H1 (cell line): ENCODE measurements around the gene NID1. TPM values are rescaled to one million over a fixed set of nuclear protein-coding genes. Genes with fewer than 3 reads are reported as not detected.

Experiments
- CTCF ChIA-PET: fragments of 300-600 bp; sonication (Branson Sonifier 250); formaldehyde crosslinking; loops from one replicate; lab custom pipeline; 2021; ENCODE audit not compliant: partially characterized antibody; lab: Charles Lee
- POLR2A ChIA-PET: fragments of 300-600 bp; sonication (Branson Sonifier 250); formaldehyde crosslinking; loops from one replicate; lab custom pipeline; 2021; ENCODE audit warnings: inconsistent platforms; ENCODE audit not compliant: partially characterized antibody; lab: Charles Lee
- DNase-seq, 2 experiments: peaks; one replicate each; pipeline versions ENCODE4 v3.0.0 to v3.0.0-alpha.2; 2010 to 2022; ENCODE audit warnings: low spot score in 2 of 2, low read depth in 1 of 2, mixed read lengths in 1 of 2
- FAIRE-seq: peaks from 2 replicates; lab custom pipeline; 2011; peaks lifted over from hg19 to GRCh38; lab: Jason Lieb, UNC
- H2AFZ ChIP-seq: 2 replicates; pipeline ENCODE4 v1.8.1; 2012; ENCODE audit warnings: low read length, inconsistent platforms
- H2AK5ac ChIP-seq: 2 replicates; pipeline ENCODE4 v1.6.1; 2013; ENCODE audit warnings: low read depth, low read length
- H2BK120ac ChIP-seq: replicated peaks from 2 replicates; pipeline ENCODE3; 2013; ENCODE audit warnings: low read depth, low read length, inconsistent platforms
- H2BK12ac ChIP-seq: 2 replicates; pipeline ENCODE4 v1.6.1; 2013; ENCODE audit warnings: low read depth, low read length
- H2BK15ac ChIP-seq: 2 replicates; pipeline ENCODE4 v1.6.1; 2013; ENCODE audit warnings: low read length
- H2BK20ac ChIP-seq: 2 replicates; pipeline ENCODE4 v1.6.1; 2013; ENCODE audit warnings: low read length
- H2BK5ac ChIP-seq: 2 replicates; pipeline ENCODE4 v1.6.1; 2013; ENCODE audit warnings: low read depth, low read length
- H3K14ac ChIP-seq: 2 replicates; pipeline ENCODE4 v1.6.1; 2013; ENCODE audit warnings: inconsistent platforms; ENCODE audit not compliant: insufficient read length
- H3K18ac ChIP-seq: 2 replicates; pipeline ENCODE4 v1.6.1; 2013; ENCODE audit warnings: low read length; ENCODE audit errors: extremely low read depth
- H3K23ac ChIP-seq: 2 replicates; pipeline ENCODE4 v1.6.1; 2013; ENCODE audit warnings: inconsistent platforms; ENCODE audit not compliant: insufficient read length
- H3K23me2 ChIP-seq: 2 replicates; pipeline ENCODE4 v1.6.1; 2013; ENCODE audit warnings: low read depth, low read length
- H3K27ac ChIP-seq: 2 replicates; pipeline ENCODE4 v1.6.1; 2011; ENCODE audit warnings: low read depth, low read length, inconsistent platforms
- H3K27me3 ChIP-seq, 4 experiments: replicated peaks in 1 of 4; 1 replicate in 1 of 4; 2 replicates in 3 of 4; pipeline versions ENCODE4 v1.6.1 to v1.8.1; 2011 to 2013; ENCODE audit warnings: low read length in 3 of 4, mild to moderate bottlenecking in 3 of 4, inconsistent platforms in 2 of 4, mixed read lengths in 2 of 4, moderate library complexity in 1 of 4; ENCODE audit not compliant: control insufficient read depth in 3 of 4, insufficient read depth in 3 of 4; ENCODE audit errors: extremely low read depth in 1 of 4
- H3K36me3 ChIP-seq, 4 experiments: 2 replicates each; pipeline versions ENCODE4 v1.6.1 to v1.8.1; 2011 to 2013; ENCODE audit warnings: mild to moderate bottlenecking in 4 of 4, low read length in 3 of 4, moderate library complexity in 2 of 4, control low read depth in 1 of 4, inconsistent platforms in 1 of 4; ENCODE audit not compliant: insufficient read depth in 4 of 4, control insufficient read depth in 2 of 4
- H3K4ac ChIP-seq: replicated peaks from 2 replicates; pipeline ENCODE3; 2013; ENCODE audit warnings: low read length, low read depth, mixed read lengths, inconsistent platforms; ENCODE audit not compliant: insufficient read length
- H3K4me1 ChIP-seq, 4 experiments: replicated peaks in 1 of 4; 1 replicate in 1 of 4; 2 replicates in 3 of 4; pipeline versions ENCODE4 v1.6.1 to v1.8.1; 2011 to 2013; ENCODE audit warnings: low read length in 3 of 4, inconsistent platforms in 2 of 4, mixed read lengths in 1 of 4; ENCODE audit not compliant: insufficient read depth in 4 of 4, control insufficient read depth in 3 of 4
- H3K4me2 ChIP-seq, 2 experiments: 2 replicates each; pipeline versions ENCODE4 v1.6.1 to v1.8.1; 2011 to 2013; ENCODE audit warnings: low read depth in 2 of 2, low read length in 2 of 2, control low read depth in 1 of 2, inconsistent platforms in 1 of 2, mild to moderate bottlenecking in 1 of 2; ENCODE audit not compliant: insufficient read depth in 1 of 2
- H3K4me3 ChIP-seq, 4 experiments: fragments of 200-600, 300-600 bp in 1 of 4; sonication (generic), shearing (Covaris generic), sonication (Bioruptor Twin) in 1 of 4; 2 replicates each; pipeline versions ENCODE4 v1.5.1 to v1.8.1; 2011 to 2016; ENCODE audit warnings: low read length in 4 of 4, low read depth in 3 of 4, control low read depth in 2 of 4, inconsistent platforms in 2 of 4, mild to moderate bottlenecking in 2 of 4, mixed read lengths in 1 of 4, moderate library complexity in 1 of 4; ENCODE audit not compliant: insufficient read depth in 2 of 4; ENCODE audit errors: extremely low read depth in 1 of 4
- H3K56ac ChIP-seq: replicated peaks from 2 replicates; pipeline ENCODE3; 2013; ENCODE audit warnings: low read depth, mild to moderate bottlenecking, mixed read lengths, low read length, inconsistent platforms; ENCODE audit not compliant: insufficient read length
- H3K79me1 ChIP-seq: 2 replicates; pipeline ENCODE4 v1.6.1; 2013; ENCODE audit warnings: low read depth, low read length, control low read depth
- H3K79me2 ChIP-seq, 2 experiments: 2 replicates each; pipeline versions ENCODE4 v1.6.1 to v1.8.1; 2012 to 2013; ENCODE audit warnings: low read length in 2 of 2, mild to moderate bottlenecking in 2 of 2, inconsistent platforms in 1 of 2; ENCODE audit not compliant: insufficient read depth in 2 of 2, control insufficient read depth in 1 of 2
- H3K9ac ChIP-seq, 4 experiments: replicated peaks in 1 of 4; 1 replicate in 1 of 4; 2 replicates in 3 of 4; pipeline versions ENCODE4 v1.6.1 to v1.8.1; 2011 to 2013; ENCODE audit warnings: low read depth in 3 of 4, low read length in 3 of 4, control low read depth in 2 of 4, mild to moderate bottlenecking in 2 of 4, moderate library complexity in 2 of 4, inconsistent platforms in 1 of 4; ENCODE audit errors: extremely low read depth in 1 of 4
- H3K9me3 ChIP-seq, 2 experiments: 2 replicates each; pipeline versions ENCODE4 v1.6.1 to v1.8.1; 2012 to 2013; ENCODE audit warnings: mild to moderate bottlenecking in 2 of 2, moderate library complexity in 2 of 2, control low read depth in 1 of 2, inconsistent platforms in 1 of 2, low read depth in 1 of 2, low read length in 1 of 2, mixed read lengths in 1 of 2; ENCODE audit not compliant: insufficient read depth in 2 of 2
- H4K20me1 ChIP-seq, 2 experiments: replicated peaks in 1 of 2; 2 replicates each; pipeline versions ENCODE3 to v1.8.1; 2011 to 2013; ENCODE audit warnings: inconsistent platforms in 2 of 2, low read length in 2 of 2, mild to moderate bottlenecking in 1 of 2; ENCODE audit not compliant: insufficient read depth in 2 of 2, control insufficient read depth in 1 of 2
- H4K5ac ChIP-seq: 2 replicates; pipeline ENCODE4 v1.6.1; 2013; ENCODE audit warnings: low read length, low read depth, mixed read lengths, inconsistent platforms; ENCODE audit not compliant: insufficient read length
- H4K8ac ChIP-seq: 2 replicates; pipeline ENCODE4 v1.8.0; 2013; ENCODE audit warnings: mild to moderate bottlenecking, moderate library complexity, low read length, inconsistent platforms; ENCODE audit not compliant: insufficient read depth; ENCODE audit errors: extremely low read depth
- H4K91ac ChIP-seq: replicated peaks from 2 replicates; pipeline ENCODE3; 2013; ENCODE audit warnings: low read length, mixed read lengths, inconsistent platforms; ENCODE audit not compliant: insufficient read length
- CEBPB ChIP-seq: IDR thresholded peaks from 2 replicates; pipeline ENCODE4 v1.6.1; 2012; ENCODE audit warnings: low read depth, low read length
- CTCF ChIP-seq, 3 experiments: IDR thresholded peaks; 1 replicate in 2 of 3; 2 replicates in 1 of 3; pipeline versions ENCODE4 v1.5.1 to v1.6.1; 2011; ENCODE audit warnings: low read length in 3 of 3, mild to moderate bottlenecking in 3 of 3, inconsistent platforms in 2 of 3, low read depth in 1 of 3, moderate library complexity in 1 of 3; ENCODE audit not compliant: insufficient read depth in 1 of 3; ENCODE audit errors: control extremely low read depth in 1 of 3
- RXRA ChIP-seq: IDR thresholded peaks from 2 replicates; pipeline ENCODE4 v1.6.1; 2011; ENCODE audit warnings: low read depth, mild to moderate bottlenecking, low read length, moderate library complexity; ENCODE audit not compliant: insufficient read depth
- TAF1 ChIP-seq: IDR thresholded peaks from 2 replicates; pipeline ENCODE4 v1.6.1; 2011; ENCODE audit warnings: mild to moderate bottlenecking, low read depth, low read length
- TCF12 ChIP-seq: IDR thresholded peaks from 2 replicates; pipeline ENCODE4 v1.6.1; 2011; ENCODE audit warnings: low read depth, mild to moderate bottlenecking, low read length
- WGBS, 2 experiments: shearing (Covaris generic) in 1 of 2; methylation state at CpG; one replicate each; pipeline versions ENCODE4 v1.1.6 to v1.1.7; 2013 to 2015; ENCODE audit warnings: low lambda C conversion rate in 2 of 2, mixed read lengths in 2 of 2, inconsistent platforms in 1 of 2, low coverage in 1 of 2, missing lambda C conversion rate in 1 of 2; ENCODE audit not compliant: insufficient replicate concordance in 2 of 2, insufficient coverage in 1 of 2, insufficient read length in 1 of 2; ENCODE audit errors: extremely low coverage in 1 of 2, missing lambda C conversion rate in 1 of 2; 5-methylcytosine and 5-hydroxymethylcytosine counted together
- polyA plus RNA-seq, 7 experiments: library from polyadenylated mRNA; depleted of rRNA in 3 of 7; stranded (reverse) in 5 of 7; unstranded in 2 of 7; fragments of >200 nt in 5 of 7; fragments of 200-250 nt in 2 of 7; gene quantifications; 1 replicate in 5 of 7; 2 replicates in 1 of 7; 4 replicates in 1 of 7; pipeline versions ENCODE4 v1.2.1 to v1.2.3, GENCODE V29; 2011 to 2013; ENCODE audit warnings: missing spikeins in 2 of 7, mixed read lengths in 2 of 7
- total RNA-seq: library from RNA; stranded (reverse); fragmentation: NEBNext Ultra II Directional; extraction: Animal tissue kit (Norgen Biotek cat#: 25700); gene quantifications from 2 replicates; pipeline ENCODE4 v1.2.1, GENCODE V29; 2021

The NID1 gene
- total and polyA plus RNA-seq, 2 of the 8 experiments (the other 6 are each of a cell fraction or from before 2014, with no cell fraction given), result 20.9 to 25.4 TPM

- no peak overlapping the region for H2BK120ac ChIP-seq
- H3K79me1 ChIP-seq, result no peaks in the 10 kb centered on the region
- no peak overlapping the region for H3K4me2 ChIP-seq
- TF ChIP-seq CTCF (IDR thresholded peaks at IDR 0.05; ENCODE audit: control extremely low read depth in 1 of 3, insufficient read depth in 1 of 3, low read depth in 1 of 3, low read length in 3 of 3) (no peak), TCF12 (no peak), RXRA (no peak), CEBPB (no peak), TAF1 (no peak)
- no peak overlapping the region for H3K9ac ChIP-seq
- no peaks in the 10 kb centered on the region for H4K20me1 ChIP-seq
- no peak overlapping the region for H3K23ac ChIP-seq
- ChIA-PET CTCF (interaction anchor here (0.8 kb wide), 1 partner anchor 62 kb away, joined by 3 read pairs; no protein-coding TSS in a partner anchor), POLR2A (no interaction called here)
- no peaks in the 10 kb centered on the region for H3K27me3 ChIP-seq
- H3K4me1 ChIP-seq, result no peaks in the 10 kb centered on the region
- no peak for FAIRE-seq
- no peak for DNase-seq
- WGBS, 2 experiments, result 65% methylated on average over 3 of the region's 3 CpGs; no CpG with 5 or more reads in 1 of the 2 experiments
- H3K27ac ChIP-seq, result no peak overlapping the region
- no peaks in the 10 kb centered on the region for H3K79me2 ChIP-seq
- H2BK15ac ChIP-seq, result no peak overlapping the region
- H2AFZ ChIP-seq, result no peak overlapping the region
- no peak overlapping the region for H4K8ac ChIP-seq
- H4K91ac ChIP-seq, result no peak overlapping the region
- no peak overlapping the region for H3K4ac ChIP-seq
- H2BK5ac ChIP-seq, result no peak overlapping the region
- no peaks in the 10 kb centered on the region for H3K23me2 ChIP-seq
- no peak overlapping the region for H3K18ac ChIP-seq
- no peak overlapping the region for H4K5ac ChIP-seq
- H3K14ac ChIP-seq, result no peak overlapping the region
- H3K36me3 ChIP-seq, result no peaks in the 10 kb centered on the region
- H2BK20ac ChIP-seq, result no peak overlapping the region
- H3K9me3 ChIP-seq, result peaks cover 4 to 10% of the 10 kb centered on the region in 2 experiments; a peak in 2 of 4 replicates
- H2AK5ac ChIP-seq, result no peak overlapping the region
- H2BK12ac ChIP-seq, result no peak overlapping the region
- no peak overlapping the region for H3K56ac ChIP-seq
- no peak overlapping the region for H3K4me3 ChIP-seq
Measured at GRCh38 chr1:235990330-235990795, 74.5 kb downstream of the NID1 start.
